ENCODE results near the gene MYO1D. TPM values are rescaled to one million over a fixed set of nuclear protein-coding genes. Genes with fewer than 3 reads are reported as not detected.

The MYO1D gene
- total RNA-seq, 1 donor = 160 TPM

DNA sequence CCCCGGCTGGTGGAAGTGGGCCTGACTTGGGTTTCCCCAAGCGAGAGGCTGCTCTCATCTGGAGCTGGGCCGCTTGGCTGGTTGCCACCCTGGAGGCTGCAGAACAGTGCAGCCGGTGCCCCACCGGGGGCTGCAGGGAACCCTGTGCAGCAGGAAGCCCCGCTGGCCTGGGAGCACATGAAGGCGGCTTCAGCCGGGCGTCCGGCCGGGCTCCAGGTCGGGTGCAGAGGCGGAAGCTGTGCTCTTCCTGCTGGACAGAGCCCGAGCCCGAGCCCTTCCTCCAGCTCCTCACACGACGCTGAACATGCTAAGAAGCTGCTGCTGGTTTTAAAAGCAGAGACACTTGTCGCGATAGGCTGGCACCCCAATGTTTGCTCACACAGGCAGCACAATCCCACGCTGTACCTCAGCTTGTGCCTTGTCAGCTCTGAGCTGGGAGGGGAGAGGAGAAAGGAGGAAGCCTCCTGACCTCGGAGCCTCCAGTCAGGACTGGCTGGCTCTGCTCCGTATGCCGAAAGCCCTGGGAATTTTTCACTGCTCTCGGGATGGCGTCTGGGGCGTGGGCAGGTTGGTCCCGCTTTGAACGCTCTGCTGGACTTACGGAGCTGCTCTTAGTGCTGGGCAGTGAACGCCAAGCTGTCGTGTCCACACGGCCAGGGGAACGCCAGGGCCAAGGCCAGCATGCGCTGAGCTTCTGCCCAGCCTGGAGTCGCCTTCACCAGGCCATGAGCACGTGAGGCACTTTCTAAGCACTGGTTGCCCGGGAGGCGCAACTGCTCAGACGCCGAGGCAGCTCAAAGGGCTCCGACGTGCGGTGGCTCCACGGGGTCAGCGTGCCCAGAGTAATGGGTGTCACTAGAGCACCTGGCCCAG is 381.3 kb downstream of the MYO1D start:
- H3K27me3 ChIP-seq (ENCODE audit: insufficient read depth, low read length) = no peaks in the 10 kb centered on the region
- DNase-seq (ENCODE audit: insufficient read length, low spot score, missing footprints) = peak; percentile 88
- no peaks in the 10 kb centered on the region for H4K20me1 ChIP-seq (ENCODE audit: insufficient read depth, low read length)
- TF ChIP-seq, protein P1, sequence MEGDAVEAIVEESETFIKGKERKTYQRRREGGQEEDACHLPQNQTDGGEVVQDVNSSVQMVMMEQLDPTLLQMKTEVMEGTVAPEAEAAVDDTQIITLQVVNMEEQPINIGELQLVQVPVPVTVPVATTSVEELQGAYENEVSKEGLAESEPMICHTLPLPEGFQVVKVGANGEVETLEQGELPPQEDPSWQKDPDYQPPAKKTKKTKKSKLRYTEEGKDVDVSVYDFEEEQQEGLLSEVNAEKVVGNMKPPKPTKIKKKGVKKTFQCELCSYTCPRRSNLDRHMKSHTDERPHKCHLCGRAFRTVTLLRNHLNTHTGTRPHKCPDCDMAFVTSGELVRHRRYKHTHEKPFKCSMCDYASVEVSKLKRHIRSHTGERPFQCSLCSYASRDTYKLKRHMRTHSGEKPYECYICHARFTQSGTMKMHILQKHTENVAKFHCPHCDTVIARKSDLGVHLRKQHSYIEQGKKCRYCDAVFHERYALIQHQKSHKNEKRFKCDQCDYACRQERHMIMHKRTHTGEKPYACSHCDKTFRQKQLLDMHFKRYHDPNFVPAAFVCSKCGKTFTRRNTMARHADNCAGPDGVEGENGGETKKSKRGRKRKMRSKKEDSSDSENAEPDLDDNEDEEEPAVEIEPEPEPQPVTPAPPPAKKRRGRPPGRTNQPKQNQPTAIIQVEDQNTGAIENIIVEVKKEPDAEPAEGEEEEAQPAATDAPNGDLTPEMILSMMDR (IDR thresholded peaks at IDR 0.05; ENCODE audit: extremely low read depth, low read depth, low read length) = no peak
- H3K36me3 ChIP-seq (ENCODE audit: insufficient read depth, low read length) = peaks cover 2% of the 10 kb centered on the region
- H3K27ac ChIP-seq (ENCODE audit: low read depth, low read length) = peak overlapping the region; percentile 64
- no peaks in the 10 kb centered on the region for H3K79me2 ChIP-seq (ENCODE audit: insufficient read depth, low read length)
- H2AFZ ChIP-seq (ENCODE audit: low read length) = no peak overlapping the region
- H3K4me1 ChIP-seq (ENCODE audit: insufficient read depth, low read length) = peaks cover 30% of the 10 kb centered on the region
- no peaks in the 10 kb centered on the region for H3K9me3 ChIP-seq (ENCODE audit: low read depth, low read length)
- peak overlapping the region; percentile 68 for H3K4me2 ChIP-seq (ENCODE audit: insufficient read depth, low read length)
- no peak overlapping the region for H3K4me3 ChIP-seq (ENCODE audit: insufficient read depth, low read length)

DNA sequence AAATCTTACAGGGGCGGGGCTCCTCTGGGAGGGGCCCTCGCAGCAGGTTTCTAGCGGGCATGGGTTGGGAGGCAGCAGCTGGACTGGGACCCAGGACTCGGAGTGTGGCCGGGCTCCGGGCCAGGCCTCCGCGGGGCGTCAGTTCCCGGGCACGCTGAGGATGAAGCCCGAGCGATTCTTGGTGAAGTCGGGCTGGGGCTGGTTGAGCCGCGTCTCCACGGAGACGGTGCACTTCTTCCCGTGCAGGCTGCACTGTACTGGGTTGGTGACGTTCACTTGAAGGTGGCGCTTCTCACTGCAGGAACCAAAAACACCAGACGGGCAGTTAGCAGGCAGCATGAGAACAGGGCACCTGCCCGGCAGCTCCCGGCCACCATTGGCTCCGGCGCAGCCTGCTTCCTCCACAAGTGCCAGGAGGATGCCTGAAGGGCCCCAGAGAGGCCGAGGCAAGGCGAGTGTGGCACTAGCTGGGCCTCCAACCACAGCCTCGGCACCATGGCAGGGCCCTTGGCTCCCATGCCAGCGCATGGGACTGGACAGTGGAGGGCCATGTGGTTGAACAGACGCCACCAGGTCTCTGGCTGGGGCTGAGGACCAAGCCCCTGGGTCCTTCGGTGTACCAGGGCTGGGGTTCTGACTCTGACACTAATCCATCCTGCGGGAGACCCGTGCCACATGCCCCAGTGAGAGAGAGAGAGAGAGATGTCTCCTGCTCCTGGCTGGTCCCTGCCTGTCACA is 382.1 kb downstream of the MYO1D start:
- no peak for DNase-seq (ENCODE audit: insufficient read length, low spot score, missing footprints)
- Histone ChIP-seq H3K4me3 (ENCODE audit: insufficient read depth, low read length) (no peak overlapping the region), H3K4me2 (ENCODE audit: insufficient read depth, low read length) (no peak overlapping the region), H3K4me1 (ENCODE audit: insufficient read depth, low read length) (peaks cover 30% of the 10 kb centered on the region), H3K27ac (ENCODE audit: low read depth, low read length) (no peak overlapping the region), H4K20me1 (ENCODE audit: insufficient read depth, low read length) (no peaks in the 10 kb centered on the region), H3K36me3 (ENCODE audit: insufficient read depth, low read length) (peaks cover 2% of the 10 kb centered on the region), H3K27me3 (ENCODE audit: insufficient read depth, low read length) (no peaks in the 10 kb centered on the region), H3K9me3 (ENCODE audit: low read depth, low read length) (no peaks in the 10 kb centered on the region), H3K79me2 (ENCODE audit: insufficient read depth, low read length) (no peaks in the 10 kb centered on the region), H2AFZ (ENCODE audit: low read length) (no peak overlapping the region)
- TF ChIP-seq, protein P1 (IDR thresholded peaks at IDR 0.05; ENCODE audit: extremely low read depth, low read depth, low read length) = no peak

DNA sequence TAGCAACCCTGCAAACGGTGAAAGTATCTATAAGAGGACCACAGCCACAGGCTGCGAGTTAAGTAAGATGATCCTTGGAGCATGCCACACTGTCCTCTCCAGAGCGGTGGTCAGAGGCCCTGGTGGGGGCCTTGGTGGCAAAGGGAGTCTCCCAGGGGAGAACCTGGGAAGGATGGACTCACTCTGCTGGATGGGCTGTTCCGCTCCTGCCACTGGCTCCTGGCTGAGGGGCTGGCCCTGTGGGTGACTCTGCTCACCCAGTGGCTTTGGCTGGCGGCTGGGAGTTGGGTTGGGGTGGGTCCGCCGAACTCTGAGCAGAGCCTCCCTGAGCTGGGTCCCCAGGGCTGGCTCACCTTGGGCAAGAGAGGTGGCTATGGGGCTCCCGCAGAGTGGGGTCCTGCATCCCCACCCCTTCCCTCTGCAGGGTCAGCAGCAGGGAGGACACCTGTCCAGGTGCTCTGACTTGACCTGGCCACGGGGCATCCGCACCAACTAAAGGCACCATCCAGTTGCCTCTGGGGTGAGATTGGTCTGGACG is 382.9 kb downstream of the MYO1D start:
- no peak for DNase-seq (ENCODE audit: insufficient read length, low spot score, missing footprints)
- no peaks in the 10 kb centered on the region for H3K79me2 ChIP-seq (ENCODE audit: insufficient read depth, low read length)
- H2AFZ ChIP-seq (ENCODE audit: low read length) = no peak overlapping the region
- no peaks in the 10 kb centered on the region for H3K9me3 ChIP-seq (ENCODE audit: low read depth, low read length)
- H3K4me3 ChIP-seq (ENCODE audit: insufficient read depth, low read length) = no peak overlapping the region
- no peaks in the 10 kb centered on the region for H3K27me3 ChIP-seq (ENCODE audit: insufficient read depth, low read length)
- peaks cover 30% of the 10 kb centered on the region for H3K4me1 ChIP-seq (ENCODE audit: insufficient read depth, low read length)
- TF ChIP-seq, protein P1 (IDR thresholded peaks at IDR 0.05; ENCODE audit: extremely low read depth, low read depth, low read length) = no peak
- H3K27ac ChIP-seq (ENCODE audit: low read depth, low read length) = no peak overlapping the region
- no peak overlapping the region for H3K4me2 ChIP-seq (ENCODE audit: insufficient read depth, low read length)
- H3K36me3 ChIP-seq (ENCODE audit: insufficient read depth, low read length) = peaks cover 2% of the 10 kb centered on the region
- H4K20me1 ChIP-seq (ENCODE audit: insufficient read depth, low read length) = no peaks in the 10 kb centered on the region

DNA sequence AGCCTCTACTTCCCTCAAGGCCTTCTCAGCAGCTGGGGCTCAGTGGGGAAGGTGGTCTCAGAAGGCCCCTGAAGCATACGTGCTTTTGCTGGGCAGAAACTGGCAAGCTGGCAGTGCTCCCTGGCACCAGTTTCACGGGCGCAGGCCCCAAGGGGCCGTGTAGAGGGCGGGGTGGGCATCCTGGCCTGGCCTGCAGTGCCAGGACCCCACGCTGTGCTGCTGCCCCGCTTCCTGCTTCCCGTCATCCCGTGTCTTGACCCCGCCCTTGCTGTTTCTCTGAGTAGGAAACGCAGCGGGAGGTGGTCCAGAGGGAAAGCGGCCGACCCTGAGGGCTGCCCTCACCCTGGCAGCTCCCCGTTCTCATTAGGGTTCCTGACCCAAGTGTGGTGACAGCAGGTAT is 383.4 kb downstream of the MYO1D start:
- TF ChIP-seq, protein P1 (IDR thresholded peaks at IDR 0.05; ENCODE audit: extremely low read depth, low read depth, low read length) = no peak
- Histone ChIP-seq H2AFZ (ENCODE audit: low read length) (no peak overlapping the region), H3K79me2 (ENCODE audit: insufficient read depth, low read length) (no peaks in the 10 kb centered on the region), H3K4me1 (ENCODE audit: insufficient read depth, low read length) (peaks cover 30% of the 10 kb centered on the region), H3K27ac (ENCODE audit: low read depth, low read length) (no peak overlapping the region), H3K9me3 (ENCODE audit: low read depth, low read length) (no peaks in the 10 kb centered on the region), H3K36me3 (ENCODE audit: insufficient read depth, low read length) (peaks cover 2% of the 10 kb centered on the region), H3K4me3 (ENCODE audit: insufficient read depth, low read length) (no peak overlapping the region), H4K20me1 (ENCODE audit: insufficient read depth, low read length) (no peaks in the 10 kb centered on the region), H3K4me2 (ENCODE audit: insufficient read depth, low read length) (no peak overlapping the region), H3K27me3 (ENCODE audit: insufficient read depth, low read length) (no peaks in the 10 kb centered on the region)
- no peak for DNase-seq (ENCODE audit: insufficient read length, low spot score, missing footprints)

Data from osteoblast (primary cell).